Measurements from ENCODE around the gene LAMTOR4. TPM values are rescaled to one million over a fixed set of nuclear protein-coding genes. Genes with fewer than 3 reads are reported as not detected.
A peak's percentile ranks its signal among the peaks of the same experiment; 100 is the strongest.

LAMTOR4 gene
- total RNA-seq, 4 donors from 2014 or later = 117 to 184 (median 152) TPM

DNA sequence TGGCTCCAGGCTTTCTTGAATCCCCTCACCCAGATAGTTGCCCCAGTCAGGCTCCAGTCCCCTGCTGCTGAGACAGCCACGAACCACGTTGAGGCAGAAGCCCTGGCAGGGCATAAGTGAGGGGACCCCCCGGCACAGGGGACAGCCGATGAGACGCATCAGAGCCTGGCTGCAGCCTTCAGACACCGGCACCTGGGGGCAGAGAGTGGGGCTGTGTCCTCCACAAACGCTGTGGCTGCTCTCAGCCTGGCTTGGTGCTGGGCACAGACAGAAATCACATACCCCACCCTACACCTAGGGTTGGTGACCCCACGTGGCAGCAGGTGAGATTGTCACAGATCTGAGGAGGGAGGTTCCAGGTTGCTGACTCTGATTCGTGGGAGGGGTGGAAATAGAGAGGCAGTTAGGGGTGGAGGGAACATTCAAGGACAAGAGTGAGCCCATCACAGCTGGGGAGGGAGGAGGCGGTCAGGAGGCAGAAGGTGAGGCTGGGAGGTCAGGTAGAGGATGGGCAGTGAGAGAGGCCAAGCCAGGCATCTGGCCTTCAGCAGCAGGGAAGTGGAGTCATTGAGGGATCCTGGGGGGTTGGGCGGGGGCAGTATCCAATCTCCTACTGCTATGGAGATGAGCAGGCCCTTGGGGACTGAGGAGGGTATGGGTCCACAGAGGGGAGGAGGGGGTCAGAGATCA, 25.2 kb downstream of the LAMTOR4 start:
- TF ChIP-seq EP300 (IDR thresholded peaks at IDR 0.05) (no peak), POLR2A (IDR thresholded peaks at IDR 0.05; ENCODE audit: low read depth) (no peak), POLR2AphosphoS5 (IDR thresholded peaks at IDR 0.05) (no peak)
- TF ChIP-seq, protein P1, sequence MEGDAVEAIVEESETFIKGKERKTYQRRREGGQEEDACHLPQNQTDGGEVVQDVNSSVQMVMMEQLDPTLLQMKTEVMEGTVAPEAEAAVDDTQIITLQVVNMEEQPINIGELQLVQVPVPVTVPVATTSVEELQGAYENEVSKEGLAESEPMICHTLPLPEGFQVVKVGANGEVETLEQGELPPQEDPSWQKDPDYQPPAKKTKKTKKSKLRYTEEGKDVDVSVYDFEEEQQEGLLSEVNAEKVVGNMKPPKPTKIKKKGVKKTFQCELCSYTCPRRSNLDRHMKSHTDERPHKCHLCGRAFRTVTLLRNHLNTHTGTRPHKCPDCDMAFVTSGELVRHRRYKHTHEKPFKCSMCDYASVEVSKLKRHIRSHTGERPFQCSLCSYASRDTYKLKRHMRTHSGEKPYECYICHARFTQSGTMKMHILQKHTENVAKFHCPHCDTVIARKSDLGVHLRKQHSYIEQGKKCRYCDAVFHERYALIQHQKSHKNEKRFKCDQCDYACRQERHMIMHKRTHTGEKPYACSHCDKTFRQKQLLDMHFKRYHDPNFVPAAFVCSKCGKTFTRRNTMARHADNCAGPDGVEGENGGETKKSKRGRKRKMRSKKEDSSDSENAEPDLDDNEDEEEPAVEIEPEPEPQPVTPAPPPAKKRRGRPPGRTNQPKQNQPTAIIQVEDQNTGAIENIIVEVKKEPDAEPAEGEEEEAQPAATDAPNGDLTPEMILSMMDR (IDR thresholded peaks at IDR 0.05) = no peak
- no peaks in the 10 kb centered on the region for H3K9me3 ChIP-seq
- WGBS = 93% methylated on average over 6 of the region's 11 CpGs
- intact Hi-C loops (cut with DNase I) = no loop called here
- no peaks in the 10 kb centered on the region for H3K36me3 ChIP-seq
- peaks cover 0 to 22% (median 7%) of the 10 kb centered on the region in 4 donors for H3K27me3 ChIP-seq
- no peak for DNase-seq (ENCODE audit: extremely low spot score)
- H3K4me1 ChIP-seq = peaks cover 21 to 41% (median 34%) of the 10 kb centered on the region in 4 donors
- no peak overlapping the region for H3K27ac ChIP-seq (replicated peaks in 1 of 4)
- H3K4me3 ChIP-seq = no peak overlapping the region

DNA sequence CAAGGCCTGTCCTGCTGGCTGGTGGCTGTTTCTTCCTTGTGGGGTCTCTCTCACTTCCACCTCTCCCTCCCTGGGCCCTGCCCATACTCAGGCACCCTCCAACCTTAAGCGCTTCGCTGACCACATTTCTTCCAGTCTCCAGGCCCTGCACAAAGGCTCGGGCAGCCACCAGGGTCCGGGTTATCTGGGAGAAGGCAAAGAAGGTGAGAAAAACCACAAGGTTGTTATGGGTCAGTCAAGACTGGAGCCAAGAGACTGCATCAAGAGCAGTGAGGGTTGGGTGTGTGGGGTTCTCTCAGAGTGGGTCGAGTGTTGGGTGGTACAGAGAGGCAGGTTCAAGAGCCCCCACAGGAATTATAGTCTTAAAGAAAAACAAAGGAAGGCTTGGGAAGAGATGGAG, 25.9 kb downstream of the LAMTOR4 start:
- 87% methylated on average over 5 of the region's 5 CpGs for WGBS
- H3K36me3 ChIP-seq = no peaks in the 10 kb centered on the region
- intact Hi-C loops (cut with DNase I) = no loop called here
- no peaks in the 10 kb centered on the region for H3K9me3 ChIP-seq
- H3K27ac ChIP-seq (replicated peaks in 1 of 4) = no peak overlapping the region
- TF ChIP-seq EP300 (IDR thresholded peaks at IDR 0.05) (no peak), POLR2A (IDR thresholded peaks at IDR 0.05; ENCODE audit: low read depth) (no peak)
- TF ChIP-seq, protein P1 (IDR thresholded peaks at IDR 0.05) = no peak
- peaks cover 21 to 39% (median 30%) of the 10 kb centered on the region in 4 donors for H3K4me1 ChIP-seq
- H3K4me3 ChIP-seq = no peak overlapping the region
- no peak for DNase-seq (ENCODE audit: extremely low spot score)
- H3K27me3 ChIP-seq = peaks cover 0 to 22% (median 7%) of the 10 kb centered on the region in 4 donors

DNA sequence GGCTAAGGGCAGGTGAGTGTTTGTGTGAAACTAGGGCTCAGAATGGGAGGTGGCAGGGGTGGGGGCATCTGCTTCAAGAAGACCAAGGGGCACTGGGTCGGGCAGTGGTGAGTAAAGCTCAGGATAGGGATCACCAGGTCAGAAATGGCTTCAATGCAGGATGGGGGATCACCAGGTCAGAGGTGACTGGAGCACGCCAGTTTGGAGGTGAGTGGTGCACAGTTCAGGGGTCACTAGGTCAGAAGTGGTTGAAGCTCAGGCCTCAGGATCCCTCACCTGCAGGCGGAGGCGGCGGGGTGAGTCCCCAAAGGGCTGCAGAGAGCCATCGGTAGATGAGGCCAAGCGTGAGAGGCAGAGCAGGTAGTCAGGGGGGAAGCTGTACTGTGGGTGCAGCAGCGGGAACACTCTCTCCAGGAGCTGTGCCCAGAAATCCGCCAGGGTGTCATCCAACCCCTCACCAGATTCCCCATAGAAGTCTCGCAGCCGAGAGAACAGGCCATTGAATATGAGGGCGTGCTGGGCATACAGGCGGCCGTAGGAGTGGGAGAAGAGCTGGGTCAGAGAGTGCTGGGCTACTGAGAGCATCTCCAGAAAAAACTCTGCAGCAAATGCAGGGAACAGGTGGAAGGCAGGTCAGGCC, 26.7 kb downstream of the LAMTOR4 start:
- H3K27me3 ChIP-seq = peaks cover 0 to 22% (median 7%) of the 10 kb centered on the region in 4 donors
- no peaks in the 10 kb centered on the region for H3K9me3 ChIP-seq
- WGBS = 94% methylated on average over 14 of the region's 14 CpGs
- no peak overlapping the region for H3K27ac ChIP-seq (replicated peaks in 1 of 4)
- H3K4me3 ChIP-seq = no peak overlapping the region
- intact Hi-C loops (cut with DNase I) = no loop called here
- H3K4me1 ChIP-seq = peaks cover 21 to 39% (median 30%) of the 10 kb centered on the region in 4 donors
- TF ChIP-seq POLR2A (IDR thresholded peaks at IDR 0.05; ENCODE audit: low read depth) = no peak
- TF ChIP-seq EP300 (IDR thresholded peaks at IDR 0.05) = no peak
- TF ChIP-seq POLR2AphosphoS5 (IDR thresholded peaks at IDR 0.05) = no peak
- TF ChIP-seq, protein P1 (IDR thresholded peaks at IDR 0.05) = no peak
- H3K36me3 ChIP-seq = no peaks in the 10 kb centered on the region
- DNase-seq (ENCODE audit: extremely low spot score) = no peak

DNA sequence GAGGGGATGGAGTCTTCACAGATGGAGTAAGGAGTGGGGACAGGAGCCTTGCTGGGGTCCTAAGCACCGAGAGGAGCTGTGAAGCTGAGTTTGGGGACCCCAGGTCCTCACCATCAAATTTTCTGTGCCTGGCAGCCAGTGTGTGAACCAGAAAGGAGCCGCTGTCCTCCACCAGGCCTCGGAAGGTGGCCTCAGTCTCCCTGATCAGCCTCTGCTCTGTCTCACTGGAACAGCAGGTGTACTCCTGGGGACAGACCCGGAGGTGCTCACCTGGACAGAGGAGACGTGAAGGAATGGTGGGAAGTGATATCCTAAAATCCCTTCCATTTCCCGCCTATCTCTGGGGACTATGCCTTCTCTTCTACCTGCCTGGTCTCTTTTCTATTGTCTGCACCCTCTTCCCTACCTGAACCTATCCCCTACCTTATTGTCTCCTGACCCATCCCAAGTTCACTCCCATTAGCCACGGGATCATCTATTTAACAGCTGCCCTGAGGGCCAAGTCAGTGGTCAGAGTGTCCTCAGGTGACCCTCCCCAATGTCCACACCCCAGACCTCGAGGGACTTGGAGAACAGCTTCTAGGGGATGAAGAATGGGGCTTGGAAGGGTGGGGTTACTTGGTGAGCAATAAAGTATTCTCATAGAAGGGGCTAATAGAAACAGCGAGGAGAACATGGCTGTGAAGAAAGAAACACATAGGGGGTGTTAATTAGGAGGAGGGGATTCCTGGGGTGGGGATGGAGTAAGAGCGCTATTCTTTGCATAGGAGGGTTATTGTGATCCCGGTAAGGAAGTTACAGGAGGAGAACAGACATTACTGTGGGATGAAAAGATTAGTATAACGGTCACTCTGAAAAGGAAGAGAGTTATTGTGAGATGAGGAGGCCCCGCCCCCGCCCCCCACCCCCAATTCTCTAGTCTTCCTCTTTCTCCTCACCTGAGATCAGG, 27.7 kb downstream of the LAMTOR4 start:
- Histone ChIP-seq H3K36me3 (no peaks in the 10 kb centered on the region), H3K4me3 (peak overlapping the region; percentile 45 to 59 (median 51)), H3K4me1 (peaks cover 21 to 31% (median 24%) of the 10 kb centered on the region in 4 donors), H3K27ac (replicated peaks in 1 of 4) (peak overlapping the region in 3 of 4 donors; percentile 29 to 59 (median 49)), H3K9me3 (no peaks in the 10 kb centered on the region), H3K27me3 (peaks cover 0 to 14% (median 3%) of the 10 kb centered on the region in 4 donors)
- 51% methylated on average over 14 of the region's 14 CpGs for WGBS
- DNase-seq (ENCODE audit: extremely low spot score) = no peak
- intact Hi-C loops (cut with DNase I) = no loop called here
- TF ChIP-seq POLR2A (IDR thresholded peaks at IDR 0.05; ENCODE audit: low read depth) (no peak), POLR2AphosphoS5 (IDR thresholded peaks at IDR 0.05) (no peak), EP300 (IDR thresholded peaks at IDR 0.05) (no peak)
- TF ChIP-seq, protein P1 (IDR thresholded peaks at IDR 0.05) = no peak

Measured in esophagus muscularis mucosa (tissue), 4 donors.